GM19043 (cell line): ENCODE measurements around the gene PPP1R37.

Experiments used
- ATAC-seq: cut with Tn5 transposase; IDR thresholded peaks from one replicate; pipeline ENCODE4 v1.9.1; 2021; ENCODE audit warnings: low read depth; ENCODE audit not compliant: unreplicated experiment

PPP1R37 gene

DNA sequence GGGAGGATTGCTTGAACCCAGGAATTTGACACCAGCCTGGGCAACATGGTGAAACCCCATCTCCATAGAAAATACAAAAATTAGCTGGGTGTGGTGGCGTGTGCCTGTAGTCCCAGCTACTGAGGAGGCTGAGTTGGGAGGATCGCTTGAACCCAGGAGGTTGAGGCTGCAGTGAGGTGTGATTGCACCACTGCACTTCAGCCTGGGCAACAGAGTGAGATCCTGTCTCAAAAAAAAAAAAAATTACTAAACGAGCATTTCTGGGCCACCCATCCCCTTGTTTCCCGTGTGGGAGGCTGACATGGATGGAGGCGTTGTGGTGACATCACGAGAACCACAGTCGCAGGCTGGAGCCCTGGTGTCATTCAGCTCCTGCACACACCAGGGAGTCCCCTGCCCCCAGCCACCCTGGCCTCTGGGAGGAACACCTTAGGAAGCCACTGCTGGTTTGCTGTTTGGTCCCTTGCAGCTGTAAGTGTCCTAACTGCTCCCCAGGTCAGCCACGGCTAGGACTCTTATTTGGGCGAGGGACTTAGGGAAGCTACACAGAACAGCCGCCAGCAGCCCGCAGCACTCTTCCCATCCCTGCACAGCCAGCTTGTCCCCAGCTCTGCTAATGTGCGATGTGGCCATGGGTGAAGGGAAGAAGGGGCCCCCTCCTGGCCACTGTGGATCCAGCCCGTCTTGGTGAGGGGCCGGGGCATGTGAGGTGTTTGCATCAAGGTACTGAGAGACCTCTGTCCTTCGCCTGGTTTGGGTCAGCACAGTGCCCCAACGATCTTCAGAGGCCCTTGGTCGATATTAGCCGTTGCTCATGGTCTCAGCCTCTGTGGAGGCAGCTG lies 55.1 kb downstream of the PPP1R37 start:
- no peak for ATAC-seq

DNA sequence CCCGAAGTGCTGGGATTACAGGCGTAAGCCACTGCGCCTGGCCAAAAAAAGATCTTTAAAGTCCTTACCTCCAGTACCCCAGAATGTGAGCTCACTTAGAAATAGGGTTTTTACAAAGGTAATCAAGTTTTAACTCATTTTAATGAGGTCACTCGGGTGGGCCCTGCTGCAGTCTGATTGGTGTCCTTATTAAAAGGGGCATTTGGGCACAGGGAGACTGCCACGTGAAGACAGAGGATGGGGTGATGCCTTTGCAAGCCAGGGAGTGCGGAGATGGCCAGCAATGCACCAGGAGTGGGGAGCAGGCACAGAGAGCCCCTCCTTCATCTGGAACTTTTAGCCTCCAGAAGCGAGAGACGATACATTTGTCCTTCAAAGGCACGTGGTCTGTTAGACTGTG lies 56.1 kb downstream of the PPP1R37 start:
- ATAC-seq, result no peak

DNA sequence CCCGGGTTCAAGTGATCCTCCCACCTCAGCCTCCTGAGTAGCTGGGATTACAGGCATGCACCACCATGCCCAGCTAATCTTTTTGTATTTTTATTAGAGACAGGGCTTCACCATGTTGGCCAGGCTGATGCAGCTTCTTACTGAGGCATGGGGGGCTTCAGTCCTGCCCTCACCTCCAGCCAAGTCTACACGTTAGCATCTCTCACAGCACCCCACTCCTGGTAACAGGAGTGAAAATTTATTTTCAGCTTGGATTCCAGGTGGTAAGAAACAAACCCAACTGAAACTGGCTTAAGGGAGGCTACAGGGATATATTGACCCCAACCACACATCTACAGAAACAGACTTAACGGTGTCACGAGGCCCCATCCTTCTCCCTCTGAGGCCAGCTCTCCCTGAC lies 57.2 kb downstream of the PPP1R37 start:
- ATAC-seq, result no peak

DNA sequence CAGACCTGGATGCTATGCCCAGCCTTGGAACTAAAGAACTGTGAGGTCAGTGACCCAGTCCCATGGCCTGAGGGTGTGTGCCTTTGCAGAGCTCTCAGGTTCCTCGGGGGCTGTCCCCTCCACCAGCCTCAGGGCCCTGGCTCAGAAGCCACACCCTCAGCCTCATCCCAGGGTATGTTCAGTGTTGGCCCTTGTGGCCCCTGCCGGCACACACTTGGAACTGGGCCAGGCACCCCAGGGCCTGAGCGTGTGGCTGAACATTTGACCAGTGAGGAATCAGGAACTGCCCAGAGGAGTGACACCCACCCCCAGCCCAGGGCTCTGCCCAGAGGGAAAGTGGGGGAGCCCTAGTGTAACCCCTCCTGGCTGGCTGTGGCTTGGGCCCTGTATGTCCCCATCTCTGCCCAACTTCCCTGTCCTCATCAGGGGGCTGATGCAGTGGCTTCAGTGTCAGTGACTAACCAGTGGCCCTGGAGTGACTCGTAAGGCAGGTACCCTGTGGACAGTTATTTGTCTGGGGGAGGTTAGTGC lies 57.8 kb downstream of the PPP1R37 start:
- no peak for ATAC-seq

DNA sequence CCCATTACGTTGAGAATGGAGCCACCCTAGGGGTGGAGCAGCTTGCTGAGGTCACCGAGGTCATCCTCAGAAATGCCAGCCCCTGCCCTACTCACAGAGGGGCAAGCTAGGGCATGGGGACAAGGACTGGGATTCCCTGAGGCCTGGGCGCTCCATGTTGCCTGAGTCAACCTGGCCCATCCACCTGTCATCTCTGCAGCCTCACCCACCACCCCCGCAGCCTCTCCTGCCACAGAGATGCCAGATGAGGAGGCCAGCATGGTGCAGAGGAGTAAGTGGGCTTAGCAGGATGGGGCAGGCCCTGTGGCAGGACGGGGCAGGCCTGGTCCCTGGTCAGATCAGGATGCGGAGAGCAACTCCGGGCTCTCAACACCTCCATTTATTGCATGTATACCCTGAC lies 58.3 kb downstream of the PPP1R37 start:
- no peak for ATAC-seq

DNA sequence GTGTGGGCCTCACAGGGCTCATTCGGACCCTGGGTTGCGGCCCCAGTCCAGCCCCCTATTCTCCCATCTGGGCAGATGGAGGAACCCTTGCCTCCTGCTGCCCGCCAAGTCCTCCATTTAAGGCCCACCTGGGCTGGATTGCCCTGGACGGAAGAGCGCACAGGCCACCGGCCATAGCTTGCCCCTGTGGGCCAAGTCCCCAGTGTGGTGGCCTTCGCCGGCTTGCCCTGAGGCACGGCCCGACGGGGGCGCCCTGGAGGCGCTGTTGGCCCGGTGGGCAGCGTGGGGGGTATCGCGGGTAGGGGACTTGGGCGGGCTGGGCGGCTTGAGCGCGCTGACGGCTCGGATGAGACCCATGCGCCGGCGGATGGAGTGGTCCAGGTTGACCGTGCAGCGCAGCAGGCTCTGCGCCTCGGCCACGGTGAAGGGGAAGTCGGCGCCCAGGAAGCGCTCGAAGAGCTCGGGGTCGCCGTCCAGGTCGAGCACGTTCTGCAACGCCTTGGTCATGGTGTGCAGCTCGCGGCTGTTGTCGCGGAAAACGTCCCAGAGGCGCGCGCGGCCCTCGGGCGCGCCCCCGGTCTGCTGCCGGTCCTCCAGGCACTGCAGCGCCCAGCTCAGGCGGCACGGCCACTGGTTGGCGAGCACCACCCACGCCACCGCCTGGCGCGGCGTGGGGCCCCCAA lies 59.0 kb downstream of the PPP1R37 start:
- ATAC-seq, result no peak

DNA sequence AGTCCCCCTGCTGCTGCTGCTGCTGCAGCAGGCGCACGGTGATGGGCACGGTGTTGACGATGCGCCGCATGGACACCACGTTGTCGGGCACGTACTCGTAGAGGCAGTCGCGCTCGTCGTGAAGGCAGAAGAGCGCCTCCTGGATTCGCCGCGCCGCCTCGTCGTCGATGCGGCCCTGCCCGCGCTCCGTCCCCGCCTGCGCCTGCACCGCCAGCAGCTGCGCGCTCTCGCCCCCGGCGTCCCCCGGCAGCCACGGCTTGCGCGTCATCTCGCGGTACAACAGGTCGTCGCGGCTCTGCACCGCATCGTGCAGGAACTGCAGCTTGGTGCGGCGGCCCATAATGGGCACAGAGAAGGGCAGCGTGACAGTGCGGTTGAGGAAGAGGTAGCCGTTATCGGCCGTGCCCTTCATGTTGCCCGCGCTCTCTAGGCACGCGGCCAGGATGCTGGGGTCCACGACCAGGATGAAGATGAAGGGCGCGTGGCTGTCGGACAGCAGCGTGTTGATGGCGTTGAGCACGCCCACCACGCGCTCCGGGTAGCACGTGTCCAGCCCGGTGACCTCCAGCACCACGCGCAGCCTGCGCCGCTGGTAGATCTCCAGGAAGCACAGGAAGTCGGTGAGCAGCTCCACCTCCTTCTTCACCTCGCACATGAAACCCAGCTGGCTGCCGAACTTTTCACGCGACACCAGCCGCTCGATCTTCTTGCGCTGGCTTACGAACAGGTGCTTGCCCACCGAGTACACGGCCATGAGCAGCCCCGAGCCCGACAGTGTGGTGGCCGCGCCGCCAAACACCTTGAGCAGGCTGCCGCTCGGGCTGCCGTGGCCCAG lies 59.7 kb downstream of the PPP1R37 start:
- ATAC-seq, result no peak

DNA sequence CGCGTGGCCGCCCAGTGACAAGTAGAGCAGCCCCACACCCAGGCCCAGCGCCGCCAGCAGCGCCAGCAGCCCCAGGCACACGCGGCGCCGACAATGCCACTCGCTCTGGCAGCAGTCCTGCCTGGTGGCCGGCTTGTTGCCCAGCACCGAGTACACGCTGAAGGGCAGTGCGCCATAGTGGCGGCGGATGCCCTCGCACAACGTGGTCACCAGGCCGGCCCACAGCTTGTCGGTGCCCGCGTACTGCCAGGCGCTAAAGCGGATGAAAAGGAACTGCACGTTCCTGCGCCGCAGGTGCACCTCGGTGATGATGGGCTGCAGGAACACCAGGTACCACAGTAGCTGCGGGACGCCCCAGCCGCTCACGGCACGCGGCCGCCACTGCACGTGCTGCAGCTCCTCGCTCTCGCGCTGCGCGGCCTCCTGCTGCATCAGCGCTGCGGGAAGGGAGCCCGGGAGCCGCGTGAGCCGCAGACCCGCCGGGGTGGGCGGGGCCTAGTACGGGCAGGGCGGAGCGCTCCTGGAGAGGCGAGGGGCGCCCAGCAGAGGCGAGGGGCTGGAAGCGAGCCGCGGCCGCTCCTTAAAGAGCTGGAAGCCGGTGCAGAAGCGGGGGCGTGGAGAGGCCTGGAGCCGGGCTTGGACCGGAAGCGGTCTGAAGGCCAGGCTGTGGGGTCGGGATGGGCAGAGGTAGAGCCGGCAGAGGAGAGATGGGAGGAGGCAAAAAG lies 60.5 kb downstream of the PPP1R37 start:
- no peak for ATAC-seq

DNA sequence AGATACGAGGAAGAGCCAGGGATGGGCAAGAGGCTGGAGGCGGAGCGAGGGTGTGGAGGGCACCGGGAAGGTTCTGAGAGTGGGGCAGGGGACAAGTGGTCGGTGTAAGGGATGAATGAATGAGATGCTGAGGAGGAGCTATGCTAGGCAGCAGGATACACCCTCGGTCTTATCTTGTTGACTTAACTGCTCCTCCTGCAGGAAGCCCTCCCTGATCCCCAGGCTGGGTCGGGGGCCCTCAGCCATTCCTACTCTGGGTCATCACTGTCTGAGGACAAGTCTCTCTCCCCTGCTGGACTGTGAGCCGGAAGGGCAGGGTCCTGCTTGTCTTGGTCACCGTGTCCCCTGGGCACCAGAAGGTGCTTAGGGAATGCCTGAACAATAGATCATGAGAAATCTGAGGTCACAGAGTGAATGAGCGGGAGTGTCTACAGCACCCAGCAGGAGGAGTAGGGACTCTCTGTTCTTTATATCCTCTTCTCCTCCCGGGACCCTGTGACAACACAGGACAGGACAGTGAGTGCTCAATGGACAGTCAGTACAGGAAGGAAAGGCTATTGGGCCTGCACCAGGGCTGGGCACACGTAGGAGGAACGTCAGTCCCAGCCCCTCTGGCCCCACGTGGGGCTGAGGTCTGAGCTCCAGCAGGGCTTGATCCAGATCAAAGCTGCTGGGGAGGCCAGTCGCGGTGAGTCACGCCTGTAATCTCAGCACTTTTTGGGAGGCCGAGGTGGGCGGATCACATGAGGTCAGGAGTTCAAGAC lies 61.3 kb downstream of the PPP1R37 start:
- no peak for ATAC-seq

DNA sequence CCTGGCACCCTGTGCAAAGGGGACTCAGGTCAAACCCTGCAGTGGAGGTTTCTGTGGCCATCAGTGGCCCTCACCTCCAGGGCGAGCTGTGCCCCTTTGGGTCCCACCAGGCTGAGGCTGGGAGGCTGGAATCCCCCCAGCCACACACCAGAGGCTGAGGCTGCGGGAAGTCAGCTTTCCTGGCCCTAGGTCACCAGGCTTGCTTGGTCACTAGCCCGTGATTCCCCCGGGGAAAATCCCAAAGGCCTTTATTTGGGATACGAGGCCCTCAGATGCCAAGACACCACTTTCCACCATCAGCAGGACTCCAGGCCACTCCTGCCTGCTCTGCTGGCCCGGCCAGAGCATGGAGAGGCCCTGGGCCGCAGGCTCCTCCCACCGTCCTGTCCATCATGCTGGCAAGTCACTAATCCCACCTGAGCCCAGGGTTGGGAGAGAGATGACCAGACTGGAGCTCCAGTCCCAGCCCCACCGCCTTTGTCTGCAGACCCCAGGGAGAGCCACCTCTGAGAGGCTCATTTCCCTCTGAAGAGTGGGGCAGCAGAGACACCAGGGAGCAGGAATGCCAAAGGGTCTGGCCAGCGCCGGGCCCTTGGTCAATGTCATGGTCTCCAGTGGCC lies 63.1 kb downstream of the PPP1R37 start:
- no peak for ATAC-seq

DNA sequence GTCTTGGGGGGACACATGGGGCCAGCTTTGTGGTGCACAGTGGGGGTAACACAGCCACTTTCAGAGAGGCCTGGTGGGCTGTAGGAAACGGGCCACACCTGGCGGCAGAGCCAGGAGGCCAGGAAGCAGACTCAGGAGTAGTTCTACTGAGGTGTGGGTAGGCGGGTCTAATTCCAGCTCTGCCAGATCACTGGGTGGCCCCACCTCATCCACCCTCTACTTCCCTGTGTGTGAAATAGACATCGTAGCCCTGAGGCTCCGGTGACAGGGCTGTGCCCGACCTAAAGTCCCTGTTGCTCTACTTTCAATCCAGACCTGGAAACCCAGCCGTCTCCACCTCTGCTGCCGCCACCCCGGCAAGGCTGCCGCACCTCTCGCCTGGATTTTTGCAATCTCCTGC lies 63.8 kb downstream of the PPP1R37 start:
- ATAC-seq, result no peak

DNA sequence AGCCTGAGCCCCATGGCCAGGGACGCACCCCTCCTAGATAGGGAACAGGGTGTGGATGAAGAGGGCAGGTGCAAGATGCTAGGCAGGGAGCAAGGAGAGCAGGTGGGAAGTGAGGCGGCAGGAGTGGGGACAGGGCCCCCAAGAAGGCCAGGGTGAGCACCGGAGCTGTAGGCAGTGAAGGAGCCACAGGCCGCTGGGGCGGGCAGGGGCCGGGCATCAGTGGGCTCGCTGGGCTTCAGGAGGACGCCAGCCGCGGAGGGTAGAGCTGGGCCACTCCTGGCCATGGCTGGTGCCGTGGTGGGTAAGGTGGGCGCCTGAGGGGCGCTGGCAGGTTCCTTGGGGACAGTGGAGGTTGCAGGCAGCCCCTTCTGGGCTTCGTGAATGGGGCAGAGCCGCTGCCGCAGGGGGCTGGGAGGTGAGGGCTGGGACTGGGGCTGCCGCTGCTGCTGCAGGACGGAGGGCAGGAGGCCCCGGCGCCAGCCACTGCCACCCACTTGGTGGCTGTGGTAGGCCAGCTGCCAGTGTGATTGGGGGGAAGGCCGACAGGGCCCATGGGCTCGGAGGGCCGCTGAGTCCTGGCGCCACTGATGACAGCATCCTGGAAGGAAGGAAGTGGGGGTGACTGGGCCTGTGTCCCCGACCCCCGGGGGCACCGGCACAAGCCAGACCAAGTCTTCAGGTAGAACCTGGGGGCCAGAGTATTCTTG lies 65.7 kb downstream of the PPP1R37 start:
- no peak for ATAC-seq

DNA sequence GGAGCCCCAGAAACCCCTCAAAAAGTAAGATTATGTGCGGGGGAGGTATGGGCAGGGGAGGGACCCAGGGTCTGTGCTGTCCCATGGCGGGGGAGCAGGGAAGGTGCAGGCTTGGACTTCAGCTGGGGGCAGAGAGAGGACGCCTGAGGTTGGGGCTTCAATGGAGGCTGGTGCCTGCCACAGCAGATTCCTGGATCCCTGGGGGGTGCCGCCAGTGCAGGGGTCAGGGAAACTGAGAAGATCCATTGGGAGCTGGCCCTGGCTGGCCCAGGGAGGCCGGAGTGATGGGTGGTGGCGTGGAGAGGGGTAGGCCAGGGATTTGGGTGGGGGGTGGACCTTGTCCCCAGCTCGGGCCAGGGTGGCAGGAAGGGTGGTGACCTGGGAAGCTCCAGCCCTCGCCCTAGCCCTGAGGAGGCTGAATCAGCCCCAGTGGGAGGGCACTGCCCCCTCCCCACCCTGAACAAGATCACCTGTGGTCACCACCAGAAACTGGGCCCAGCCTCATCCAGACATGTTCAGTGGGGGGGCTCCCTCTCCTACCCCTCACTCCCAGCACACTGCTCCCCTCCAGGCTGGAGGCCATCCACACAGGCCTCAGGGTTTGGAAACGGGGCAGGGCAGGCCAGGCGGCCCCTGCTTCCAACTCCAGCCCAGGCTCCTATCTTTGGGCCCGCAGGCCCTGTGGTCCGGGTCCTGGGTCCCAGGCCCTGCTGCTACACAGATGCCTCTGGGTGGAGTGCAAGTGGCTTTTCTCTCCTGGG lies 66.4 kb downstream of the PPP1R37 start:
- no peak for ATAC-seq

DNA sequence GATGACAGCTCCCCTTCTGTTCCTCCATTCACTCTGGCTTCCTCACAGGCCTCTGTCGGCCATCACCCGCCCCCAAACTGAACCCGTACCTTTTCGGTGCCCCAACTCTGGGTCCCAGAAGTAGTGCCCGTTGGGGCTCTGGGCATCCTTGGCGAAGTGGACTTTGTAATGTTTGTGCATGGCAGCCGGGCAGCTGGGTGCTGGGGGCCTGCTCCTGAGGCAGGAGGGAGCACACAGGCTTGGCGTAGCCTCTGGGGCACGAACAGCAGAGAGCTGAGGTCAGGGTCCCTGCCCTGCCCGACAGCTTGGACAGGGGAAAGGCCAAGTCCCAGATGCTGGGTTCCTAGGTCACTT lies 67.0 kb downstream of the PPP1R37 start:
- ATAC-seq, result no peak

DNA sequence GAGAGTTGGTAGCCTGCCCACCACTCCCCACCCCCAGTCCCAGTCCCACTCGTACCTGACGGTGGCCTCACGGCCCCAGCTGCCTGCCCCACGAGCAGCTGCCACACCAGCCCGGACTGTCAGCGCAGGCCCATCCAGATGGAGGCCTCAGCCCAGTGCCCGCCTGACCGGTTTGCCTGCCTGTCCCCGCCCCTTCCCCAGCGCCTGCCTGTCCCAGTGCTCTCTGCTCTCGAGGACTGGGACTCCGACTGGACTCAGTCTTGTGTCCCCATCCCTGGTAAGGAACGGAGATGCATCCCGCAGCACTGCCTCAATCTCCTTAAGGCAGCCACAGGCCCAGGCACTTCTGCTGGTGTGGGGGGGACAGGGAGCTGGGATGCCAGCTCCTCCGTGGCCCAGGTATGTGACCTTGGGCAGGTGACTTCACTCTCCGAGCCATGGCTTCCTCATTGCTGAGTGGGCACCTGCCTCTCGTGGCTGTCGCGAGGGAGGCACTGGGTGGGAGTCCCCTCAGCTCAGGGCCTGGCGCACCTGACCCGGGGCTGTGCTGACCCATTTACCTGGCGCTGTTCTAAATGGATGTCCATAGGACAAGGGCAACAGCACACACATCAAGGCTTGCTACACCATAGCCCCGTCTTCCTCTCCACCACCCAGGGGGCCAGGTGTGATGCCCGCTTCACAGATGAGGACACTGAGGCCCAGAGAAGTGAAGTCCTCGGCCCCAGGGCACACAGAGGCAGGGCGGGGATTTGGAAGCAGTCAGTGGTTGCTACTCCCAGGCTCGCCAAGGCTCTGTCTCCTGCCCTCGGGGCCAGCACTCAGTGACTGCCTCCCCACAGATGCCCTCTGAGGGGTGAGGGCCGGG lies 68.1 kb downstream of the PPP1R37 start, which contains the start of gene NKPD1:
NKPD1 (minus strand) TSS at position 113 of the 868 bp plus-strand sequence. CDS start 832 bp downstream, outside the sequence.
- ATAC-seq, result no peak

DNA sequence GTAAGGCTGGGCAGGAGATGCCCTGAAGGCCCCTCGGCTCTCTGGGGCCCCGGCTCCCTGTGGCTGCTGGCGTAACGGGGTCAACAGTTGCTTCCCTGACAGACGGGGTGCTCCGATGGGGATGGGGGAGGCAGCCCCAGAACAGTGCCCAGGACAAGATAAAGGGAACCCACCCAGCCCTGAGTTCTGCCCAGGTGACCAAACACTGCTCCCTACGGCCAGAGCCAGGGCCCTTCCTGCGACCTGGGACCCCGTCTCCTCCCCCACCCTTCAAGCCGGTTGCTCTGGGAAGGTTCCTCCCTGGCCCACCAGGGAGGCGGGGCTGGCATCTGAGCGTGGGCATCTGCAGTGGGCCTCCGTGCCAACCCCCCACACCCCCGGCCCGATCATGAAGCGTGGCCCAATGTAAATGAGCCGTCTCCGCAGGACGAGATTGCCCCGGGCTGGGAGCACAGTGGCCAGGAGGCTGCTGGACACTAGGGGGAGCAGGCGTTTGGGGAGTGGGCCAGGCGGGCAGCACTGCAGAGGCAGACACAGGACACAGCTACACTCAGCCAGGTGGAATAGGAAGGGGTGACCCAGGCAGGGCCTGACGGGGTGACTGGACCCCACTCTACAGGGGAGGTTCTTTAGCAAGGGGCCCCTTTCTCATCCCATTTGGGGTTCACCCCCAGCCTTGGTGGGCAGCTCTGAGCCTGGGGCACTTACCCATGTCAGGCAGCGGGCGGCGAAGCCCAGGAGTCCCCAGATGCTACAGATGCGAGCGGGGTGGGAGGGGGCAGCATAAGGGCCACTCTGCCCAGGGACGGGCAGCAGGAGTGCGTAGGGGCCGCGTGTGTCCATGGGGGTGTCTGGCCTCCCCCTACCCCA lies 69.0 kb downstream of the PPP1R37 start:
- ATAC-seq, result no peak
